ENCODE data around the gene EGFL8. TPM values are rescaled to one million over a fixed set of nuclear protein-coding genes. Genes with fewer than 3 reads are reported as not detected.
"Not testable (repeated sequence)": the region's sequence is repeated elsewhere in the genome, so short reads cannot be mapped to it uniquely, and the experiment has no call there.

Gene EGFL8
- total RNA-seq, 1 donor from 2014 or later = 8.7 TPM

DNA sequence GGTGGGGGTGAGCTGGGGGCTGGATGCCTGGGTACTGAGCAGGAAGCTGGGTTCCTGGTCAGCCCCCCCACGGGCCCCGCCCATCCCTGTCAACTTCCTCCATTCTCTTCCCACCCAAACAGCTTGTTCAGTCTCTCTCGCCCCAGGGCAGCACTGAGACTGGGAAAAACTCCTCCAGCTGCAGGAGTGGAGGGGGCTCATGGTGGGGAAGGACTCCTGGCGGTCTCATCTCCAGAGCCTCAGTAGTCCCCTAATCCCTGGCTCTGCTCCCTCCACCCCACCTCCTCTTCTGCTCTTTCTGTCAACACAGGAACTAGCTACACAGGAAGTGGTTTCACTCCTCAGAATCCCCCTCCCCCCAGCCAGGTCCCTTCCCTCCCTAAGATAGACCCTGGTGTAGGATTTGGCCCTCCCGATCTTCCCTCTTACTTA, 28.2 kb downstream of the EGFL8 start, which contains the start of gene GPSM3:
GPSM3 (minus strand) TSS at position 36 of the 432 bp plus-strand sequence. CDS start 130 bp downstream, outside the sequence.
- intact Hi-C loops (cut with micrococcal nuclease) = loop anchor here (10.0 kb wide), 1 partner anchor 1848 kb away; the partner anchor contains the start of gene RPP21

DNA sequence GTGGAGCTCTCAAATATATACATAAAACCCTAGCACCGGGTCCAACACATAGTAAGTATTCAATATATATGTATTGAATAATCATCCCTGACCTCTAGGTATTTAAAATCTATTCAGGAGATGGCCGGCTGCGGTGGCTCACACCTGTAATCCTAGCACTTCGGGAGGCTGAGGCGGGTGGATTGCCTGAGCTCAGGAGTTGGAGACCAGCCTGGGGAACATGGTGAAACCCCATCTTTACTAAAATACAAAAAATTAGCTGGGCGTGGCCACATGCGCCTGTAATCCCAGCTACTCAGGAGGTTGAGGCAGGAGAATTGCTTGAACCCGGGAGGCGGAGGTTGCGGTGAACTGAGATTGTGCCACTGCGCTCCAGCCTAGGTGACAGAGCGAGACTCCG, 28.7 kb downstream of the EGFL8 start:
- intact Hi-C loops (cut with micrococcal nuclease) = loop anchor here (10.0 kb wide), 1 partner anchor 1848 kb away; the partner anchor contains the start of gene RPP21

DNA sequence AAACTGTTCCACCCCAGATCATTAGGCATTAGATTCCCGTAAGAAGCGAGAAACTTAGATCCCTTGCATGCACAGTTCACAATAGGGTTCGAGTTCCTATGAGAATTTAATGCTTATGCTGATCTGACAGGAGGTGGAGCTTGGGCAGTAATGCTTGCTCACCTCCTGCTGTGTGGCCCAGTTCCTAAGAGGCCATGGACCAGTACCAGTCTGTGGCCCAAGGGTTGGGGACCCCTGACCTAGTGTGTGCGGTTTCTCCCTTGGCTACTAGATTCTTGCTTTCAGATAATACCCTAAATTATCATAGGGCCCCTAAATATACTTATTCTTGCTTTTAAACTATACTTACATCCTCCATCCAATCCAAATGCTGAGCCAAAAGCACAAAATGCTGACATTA, 30.0 kb downstream of the EGFL8 start:
- intact Hi-C loops (cut with micrococcal nuclease) = loop anchor here (10.0 kb wide), 1 partner anchor 1850 kb away; the partner anchor contains the start of gene RPP21

- intact Hi-C loops (cut with micrococcal nuclease) = loop anchor here (1.0 to 10.0 kb wide), 7 partner anchors 17 to 1850 kb away; partner anchors contain the start of genes FKBPL, NELFE, PPT2 and PSMB9
Observed at GRCh38 chr6:32194825-32195651, 30.6 kb downstream of the EGFL8 start.

DNA sequence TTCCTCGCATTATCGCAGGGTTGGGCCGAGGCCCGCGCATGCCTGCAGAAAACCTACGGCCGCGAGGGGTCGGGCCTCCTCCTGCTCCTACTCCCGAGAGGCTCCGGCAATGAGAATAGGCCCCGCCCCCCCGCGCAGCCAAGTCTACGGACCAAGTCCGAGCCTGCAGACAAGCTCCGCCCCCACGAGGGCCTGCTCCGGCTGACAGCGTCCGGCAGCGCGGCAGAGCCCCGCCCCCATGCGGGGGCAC, 31.2 kb downstream of the EGFL8 start:
- intact Hi-C loops (cut with micrococcal nuclease) = loop anchor here (1.0 to 10.0 kb wide), 7 partner anchors 17 to 1851 kb away; partner anchors contain the start of genes FKBPL, NELFE, PPT2 and PSMB9

GRCh38 chr6:32195902-32196681, 31.7 kb downstream of the EGFL8 start:
- intact Hi-C loops (cut with micrococcal nuclease) = loop anchor here (1.0 to 10.0 kb wide), 7 partner anchors 18 to 1851 kb away; partner anchors contain the start of genes FKBPL, NELFE, PPT2 and PSMB9

- intact Hi-C loops (cut with micrococcal nuclease) = loop anchor here (5.0 to 10.0 kb wide), 4 partner anchors 240 to 1852 kb away; partner anchors contain the start of genes NELFE, PSMB9, RPP21 and SKIC2
Observed at GRCh38 chr6:32196682-32197616, 32.6 kb downstream of the EGFL8 start.

GRCh38 chr6:32198345-32198696, 33.9 kb downstream of the EGFL8 start:
- intact Hi-C loops (cut with micrococcal nuclease) = loop anchor here (5.0 to 10.0 kb wide), 4 partner anchors 241 to 1854 kb away; partner anchors contain the start of genes NELFE, PSMB9, RPP21 and SKIC2

DNA sequence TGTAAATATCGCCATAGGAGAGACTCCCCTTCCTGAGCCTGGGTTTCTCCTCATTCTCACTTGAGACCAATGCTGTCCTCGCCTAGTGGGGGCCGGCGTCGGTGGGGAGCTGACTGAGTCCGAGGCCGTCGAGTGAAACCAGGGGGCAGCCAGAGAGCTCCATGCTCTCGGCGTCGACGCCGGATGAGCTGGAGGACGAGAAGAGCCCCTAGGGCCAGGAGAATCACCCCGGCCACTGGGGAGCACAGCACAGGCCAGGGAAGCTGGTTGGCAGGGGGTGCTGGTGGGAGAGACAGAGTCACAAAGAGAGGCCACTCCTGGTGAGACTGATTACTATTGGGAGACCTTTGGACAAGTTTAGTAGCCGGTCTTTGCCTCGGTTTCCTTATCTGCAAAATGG, 34.5 kb downstream of the EGFL8 start:
- intact Hi-C loops (cut with micrococcal nuclease) = loop anchor here (5.0 to 10.0 kb wide), 4 partner anchors 242 to 1854 kb away; partner anchors contain the start of genes NELFE, PSMB9, RPP21 and SKIC2

DNA sequence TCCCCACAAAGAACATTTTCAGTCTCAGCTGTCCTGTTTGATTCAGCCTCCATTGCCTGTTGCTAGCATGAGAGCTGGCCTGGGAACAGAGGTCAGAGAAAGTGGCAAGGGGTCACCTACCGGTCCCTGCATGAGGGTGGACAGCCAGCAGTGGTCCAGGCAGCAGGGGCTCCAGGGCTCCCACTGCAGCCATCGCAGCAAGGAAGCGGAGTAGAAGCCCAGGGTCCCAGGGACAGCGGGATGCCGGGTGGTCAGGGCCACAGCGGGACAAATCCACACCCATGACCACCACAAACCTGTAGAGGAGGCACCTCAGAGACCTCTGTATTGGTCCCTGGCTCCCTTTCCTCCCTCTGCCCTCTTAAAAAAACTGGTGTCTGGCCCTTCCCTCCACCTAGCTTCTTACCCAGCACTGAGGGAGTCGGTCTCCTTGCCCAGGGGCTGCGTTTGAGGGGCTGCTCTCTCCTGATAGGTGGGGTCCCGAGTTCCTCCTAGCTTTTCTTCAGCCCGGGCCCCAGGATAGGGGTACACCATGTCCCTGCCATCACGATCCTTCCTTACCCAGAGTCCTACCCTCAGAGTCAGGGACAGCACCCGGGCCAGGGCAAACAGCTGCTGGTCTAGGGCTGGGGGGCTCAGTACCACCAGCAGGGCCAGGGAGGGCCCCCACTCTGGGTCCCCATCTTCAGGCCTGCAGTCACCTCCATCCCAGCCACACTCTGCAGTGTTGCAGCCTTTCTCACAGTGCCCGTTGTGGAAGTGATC, 36.5 kb downstream of the EGFL8 start:
- intact Hi-C loops (cut with micrococcal nuclease) = no loop called here

GRCh38 chr6:32202186-32202585, 37.8 kb downstream of the EGFL8 start:
- intact Hi-C loops (cut with micrococcal nuclease) = no loop called here

DNA sequence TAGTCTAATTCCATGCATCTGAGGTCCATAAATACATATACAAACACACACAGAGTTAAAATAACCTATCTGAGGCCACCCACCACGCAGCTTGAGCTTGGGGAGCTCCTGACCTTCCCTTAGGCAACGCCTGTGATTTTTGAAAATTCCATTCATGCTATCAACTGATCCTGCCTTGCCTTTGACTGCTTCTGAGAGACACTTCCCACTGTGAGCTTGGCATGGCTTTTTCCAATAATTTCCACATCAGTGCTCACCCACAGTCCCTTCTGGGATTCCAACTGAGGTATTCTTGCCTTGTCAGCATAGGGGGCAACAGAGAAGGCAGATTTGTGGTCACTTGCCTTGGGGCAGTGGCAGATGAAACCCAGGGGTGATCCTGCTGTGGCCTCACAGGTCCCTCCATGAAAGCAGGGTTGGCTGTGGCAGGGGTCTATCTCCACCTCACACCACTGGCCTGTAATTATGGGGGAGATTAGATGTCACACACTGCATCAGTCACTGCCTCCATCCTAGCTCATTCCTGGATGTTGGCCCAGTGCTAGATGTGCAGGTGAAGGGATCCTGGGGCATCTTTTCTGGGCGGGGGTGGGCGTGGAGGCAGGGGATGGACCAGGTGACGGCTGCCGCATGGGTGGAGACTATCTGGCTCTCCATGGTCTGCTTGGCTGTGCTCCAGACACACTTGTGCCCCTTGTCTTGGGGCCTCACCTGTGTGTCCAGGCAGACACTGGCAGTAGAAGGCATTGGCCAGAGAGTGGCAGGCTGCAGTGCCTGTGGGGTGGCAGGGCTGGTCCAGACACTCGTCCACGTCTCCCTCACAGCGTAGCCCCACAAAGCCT, 39.3 kb downstream of the EGFL8 start:
- intact Hi-C loops (cut with micrococcal nuclease) = no loop called here

DNA sequence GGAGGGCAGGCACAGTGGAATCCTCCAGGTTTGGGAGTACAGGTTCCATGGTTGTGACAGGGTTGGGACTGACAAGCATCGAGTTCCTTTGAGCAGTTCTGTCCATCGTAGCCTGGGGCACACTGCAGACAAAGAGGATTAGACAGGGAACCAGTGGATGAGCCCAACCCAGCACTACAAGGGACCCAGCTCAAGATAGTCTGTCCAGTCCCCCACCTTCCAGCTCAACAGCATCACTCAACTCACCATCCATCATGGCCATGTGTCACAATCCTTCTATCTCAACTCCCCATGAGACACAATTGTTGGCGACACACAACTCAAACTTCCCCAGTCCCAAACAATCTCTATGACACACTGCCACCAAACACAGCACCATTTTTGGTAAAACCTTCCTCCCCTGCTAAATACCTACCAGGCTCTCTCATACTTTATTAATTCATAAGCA, 39.9 kb downstream of the EGFL8 start:
- intact Hi-C loops (cut with micrococcal nuclease) = no loop called here

GRCh38 chr6:32208996-32209395, 44.6 kb downstream of the EGFL8 start:
- intact Hi-C loops (cut with micrococcal nuclease) = no loop called here

DNA sequence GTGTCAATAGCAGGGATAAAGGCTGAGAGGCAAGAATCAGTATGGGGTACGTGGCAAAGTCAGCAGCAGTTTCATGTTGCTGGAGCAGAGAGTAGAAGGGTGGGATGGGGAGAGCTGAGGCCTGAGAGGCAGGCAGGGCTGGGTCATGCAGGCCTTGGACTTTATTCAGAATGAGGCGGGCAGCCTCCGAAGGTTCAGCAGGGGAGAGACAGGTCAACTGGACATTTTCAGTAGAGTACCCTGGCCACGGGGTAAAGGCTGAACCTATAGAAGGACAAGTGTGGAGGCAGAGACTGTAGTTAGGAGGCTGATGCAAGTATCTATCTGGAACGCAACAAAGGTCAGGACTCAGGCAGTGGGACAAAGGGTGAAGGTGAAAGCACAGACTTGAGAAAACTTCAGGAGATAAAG, 45.8 kb downstream of the EGFL8 start:
- intact Hi-C loops (cut with micrococcal nuclease) = no loop called here

DNA sequence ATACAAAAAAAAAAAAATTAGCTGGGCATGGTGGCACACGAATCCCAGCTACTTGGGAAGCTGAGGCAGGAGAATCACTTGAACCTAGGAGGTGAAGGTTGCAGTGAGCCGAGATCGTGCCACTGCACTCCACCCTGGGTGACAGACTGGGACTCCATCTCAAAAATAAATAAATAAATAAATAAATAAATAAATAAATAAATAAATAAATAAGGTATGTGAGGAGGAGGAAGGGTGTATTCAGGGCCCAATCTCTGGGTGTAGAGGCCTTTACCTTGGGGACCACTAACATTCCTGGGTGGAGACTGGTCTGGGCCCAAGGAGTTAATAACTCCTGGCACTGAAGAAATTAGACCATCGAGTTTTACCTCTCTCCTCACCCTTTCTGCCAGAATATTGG, 47.0 kb downstream of the EGFL8 start:
- intact Hi-C loops (cut with micrococcal nuclease) = not testable (repeated sequence)

GRCh38 chr6:32212076-32212760, 47.8 kb downstream of the EGFL8 start:
- intact Hi-C loops (cut with micrococcal nuclease) = no loop called here

DNA sequence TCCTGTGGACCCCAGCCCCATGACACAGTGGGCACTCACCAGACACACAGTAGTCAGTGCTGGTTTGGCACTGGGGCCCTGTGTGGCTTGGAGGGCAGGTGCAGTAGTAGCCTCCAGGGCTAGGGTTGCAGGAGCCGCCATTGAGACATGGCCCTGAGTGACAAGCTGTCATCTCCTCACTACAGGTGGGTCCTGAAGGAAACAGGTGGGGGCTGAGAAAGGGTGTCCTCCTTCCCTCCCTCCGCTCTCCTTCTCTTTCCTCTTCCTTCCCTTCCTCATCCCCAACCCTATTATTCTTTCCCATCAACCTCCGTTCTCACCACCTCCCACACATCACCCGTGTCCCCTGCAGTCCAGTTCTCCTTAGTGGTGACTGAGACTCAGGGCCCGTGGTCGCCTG, 49.3 kb downstream of the EGFL8 start:
- intact Hi-C loops (cut with micrococcal nuclease) = no loop called here
